Sigmoid colon (tissue), 7 donors: ENCODE measurements around the gene MOB1B. TPM values are rescaled to one million over a fixed set of nuclear protein-coding genes. Genes with fewer than 3 reads are reported as not detected.
"Not testable (repeated sequence)": the region's sequence is repeated elsewhere in the genome, so short reads cannot be mapped to it uniquely, and the experiment has no call there.

Experiments used
- DNase-seq: peaks from one replicate; pipeline ENCODE4 v3.0.0-alpha.2; 2019
- H3K27ac ChIP-seq, 4 donors: fragments of 200-600 bp; sonication (generic); one replicate each; pipeline ENCODE4 v1.5.1; 2016 to 2019; ENCODE audit warnings: mild to moderate bottlenecking in 1 of 4
- H3K27me3 ChIP-seq, 3 donors: fragments of 200-600 bp; sonication (generic); one replicate each; pipeline ENCODE4 v1.5.1; 2019; ENCODE audit warnings: mild to moderate bottlenecking in 1 of 3
- H3K36me3 ChIP-seq, 4 donors: fragments of 200-600 bp; sonication (generic); one replicate each; pipeline ENCODE4 v1.5.1; 2016 to 2019
- H3K4me1 ChIP-seq, 4 donors: fragments of 200-600 bp; sonication (generic); one replicate each; pipeline ENCODE4 v1.5.1; 2017 to 2019
- H3K4me3 ChIP-seq, 4 donors: fragments of 200-600 bp; sonication (generic); one replicate each; pipeline ENCODE4 v1.5.1; 2017 to 2019; ENCODE audit warnings: mild to moderate bottlenecking in 2 of 4, moderate library complexity in 1 of 4
- H3K9me3 ChIP-seq, 4 donors: fragments of 200-600 bp in 3 of 4; sonication (generic) in 3 of 4; one replicate each; pipeline versions ENCODE4 v1.5.1 to v1.6.1; 2013 to 2019
- EP300 ChIP-seq, 4 donors: sonication (generic); formaldehyde crosslinking; IDR thresholded peaks; one replicate each; pipeline ENCODE4 v1.6.1; 2017; ENCODE audit warnings: antibody characterized with exemption in 4 of 4
- POLR2A ChIP-seq, 2 donors: fragments of 450-650 bp; IDR thresholded peaks; one replicate each; pipeline ENCODE4 v1.6.1; 2016; ENCODE audit warnings: antibody characterized with exemption in 2 of 2, mild to moderate bottlenecking in 2 of 2, moderate library complexity in 2 of 2
- POLR2AphosphoS5 ChIP-seq, 4 donors: sonication (generic); formaldehyde crosslinking; IDR thresholded peaks; one replicate each; pipeline ENCODE4 v1.6.1; 2017; ENCODE audit warnings: antibody characterized with exemption in 4 of 4
- WGBS, 2 donors: extraction: QIAGEN DNeasy Blood & Tissue Kit; methylation state at CpG; one replicate each; pipeline ENCODE4 v1.1.7; 2013; 5-methylcytosine and 5-hydroxymethylcytosine counted together
- intact Hi-C: fragments of 100-400 bp; cut with DNase I; formaldehyde crosslinking; loops from one replicate; pipeline ENCODE4 v1.15.1; 2023
- polyA plus RNA-seq, 3 donors: library from polyadenylated mRNA; stranded (reverse); fragments of 200-250 nt; gene quantifications; one replicate each; pipeline ENCODE4 v1.2.3, GENCODE V29; 2013
- total RNA-seq, 4 donors: library from RNA; depleted of rRNA; stranded (reverse); fragments of >200 nt; gene quantifications; one replicate each; pipeline ENCODE4 v1.1.0, GENCODE V29; 2016
- TF ChIP-seq, protein P1 (sequence below), 4 experiments: fragments of 450-650 bp in 3 of 4; fragments of 200-600 bp in 1 of 4; IDR thresholded peaks; one replicate each; pipeline ENCODE4 v1.5.1; 2016 to 2019; ENCODE audit warnings: antibody characterized with exemption in 4 of 4, mild to moderate bottlenecking in 3 of 4, moderate library complexity in 2 of 4
- donor health status: healthy with polysubstance abuse.
- donor health status: Bipolar disorder and iron deficiency.
- donor health status: healthy.

MOB1B gene
- total and polyA plus RNA-seq, 7 donors: 3.0 to 21.7 (median 15.7) TPM

DNA sequence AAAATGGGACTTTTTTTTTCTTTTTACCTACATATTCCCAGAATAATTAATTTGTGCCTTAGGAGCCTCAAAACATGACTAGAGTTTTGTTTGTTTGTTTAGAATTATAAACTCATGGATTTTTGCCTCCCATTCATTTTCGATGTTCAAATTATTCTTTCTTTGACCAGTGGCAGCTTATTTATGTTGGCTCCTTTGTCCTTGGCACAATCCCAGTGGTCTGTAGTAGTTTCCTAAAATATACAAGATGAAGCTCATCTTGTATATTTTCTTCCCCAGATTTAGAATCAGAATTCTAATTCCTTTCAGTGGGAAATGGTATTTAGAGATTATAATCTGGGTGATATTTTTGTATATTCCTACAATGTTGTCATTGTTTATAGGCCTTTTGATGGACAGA lies 118.4 kb downstream of the MOB1B start:
- Histone ChIP-seq H3K4me1 (peaks cover 0 to 11% (median 5%) of the 10 kb centered on the region in 4 donors), H3K9me3 (no peaks in the 10 kb centered on the region), H3K27ac (no peak overlapping the region), H3K4me3 (no peak overlapping the region), H3K27me3 (no peaks in the 10 kb centered on the region), H3K36me3 (no peaks in the 10 kb centered on the region)
- 72 to 81% methylated on average over 1 of the region's 1 CpG for WGBS, 2 donors
- intact Hi-C loops: no loop called here
- no peak for TF ChIP-seq POLR2A (IDR thresholded peaks at IDR 0.05)
- TF ChIP-seq, protein P1, sequence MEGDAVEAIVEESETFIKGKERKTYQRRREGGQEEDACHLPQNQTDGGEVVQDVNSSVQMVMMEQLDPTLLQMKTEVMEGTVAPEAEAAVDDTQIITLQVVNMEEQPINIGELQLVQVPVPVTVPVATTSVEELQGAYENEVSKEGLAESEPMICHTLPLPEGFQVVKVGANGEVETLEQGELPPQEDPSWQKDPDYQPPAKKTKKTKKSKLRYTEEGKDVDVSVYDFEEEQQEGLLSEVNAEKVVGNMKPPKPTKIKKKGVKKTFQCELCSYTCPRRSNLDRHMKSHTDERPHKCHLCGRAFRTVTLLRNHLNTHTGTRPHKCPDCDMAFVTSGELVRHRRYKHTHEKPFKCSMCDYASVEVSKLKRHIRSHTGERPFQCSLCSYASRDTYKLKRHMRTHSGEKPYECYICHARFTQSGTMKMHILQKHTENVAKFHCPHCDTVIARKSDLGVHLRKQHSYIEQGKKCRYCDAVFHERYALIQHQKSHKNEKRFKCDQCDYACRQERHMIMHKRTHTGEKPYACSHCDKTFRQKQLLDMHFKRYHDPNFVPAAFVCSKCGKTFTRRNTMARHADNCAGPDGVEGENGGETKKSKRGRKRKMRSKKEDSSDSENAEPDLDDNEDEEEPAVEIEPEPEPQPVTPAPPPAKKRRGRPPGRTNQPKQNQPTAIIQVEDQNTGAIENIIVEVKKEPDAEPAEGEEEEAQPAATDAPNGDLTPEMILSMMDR (IDR thresholded peaks at IDR 0.05): no peak
- TF ChIP-seq EP300 (IDR thresholded peaks at IDR 0.05): no peak
- no peak for TF ChIP-seq POLR2AphosphoS5 (IDR thresholded peaks at IDR 0.05)
- DNase-seq: no peak

DNA sequence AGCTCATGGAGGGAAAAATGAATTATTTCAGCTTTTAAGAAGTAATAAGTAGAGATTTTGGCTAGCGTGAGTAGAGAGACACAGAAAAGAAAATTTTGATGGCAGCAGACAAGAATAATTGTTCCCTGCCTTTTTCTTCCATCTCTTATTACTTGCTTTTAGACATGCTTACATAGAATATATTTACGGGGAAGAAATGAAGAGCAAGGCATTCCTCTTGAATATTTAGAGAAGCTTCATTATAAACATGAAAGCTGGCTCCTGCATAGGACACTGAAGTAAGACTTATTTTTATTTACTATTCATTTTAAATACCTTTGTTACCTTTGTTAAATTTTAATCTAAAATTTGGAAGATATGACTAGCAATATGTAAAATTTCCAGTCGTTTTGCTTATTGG lies 123.5 kb downstream of the MOB1B start:
- DNase-seq: no peak
- H3K4me1 ChIP-seq: peaks cover 0 to 20% (median 11%) of the 10 kb centered on the region in 4 donors
- H3K36me3 ChIP-seq: peaks cover 0 to 28% (median 0%) of the 10 kb centered on the region in 4 donors
- no peak for TF ChIP-seq POLR2AphosphoS5 (IDR thresholded peaks at IDR 0.05)
- no peak for TF ChIP-seq POLR2A (IDR thresholded peaks at IDR 0.05)
- no peak for TF ChIP-seq EP300 (IDR thresholded peaks at IDR 0.05)
- TF ChIP-seq, protein P1 (IDR thresholded peaks at IDR 0.05): no peak
- H3K4me3 ChIP-seq: no peak overlapping the region
- 66 to 88% methylated on average over 3 of the region's 3 CpGs for WGBS, 2 donors
- H3K9me3 ChIP-seq: no peaks in the 10 kb centered on the region
- H3K27me3 ChIP-seq: no peaks in the 10 kb centered on the region
- H3K27ac ChIP-seq: no peak overlapping the region
- intact Hi-C loops: no loop called here

DNA sequence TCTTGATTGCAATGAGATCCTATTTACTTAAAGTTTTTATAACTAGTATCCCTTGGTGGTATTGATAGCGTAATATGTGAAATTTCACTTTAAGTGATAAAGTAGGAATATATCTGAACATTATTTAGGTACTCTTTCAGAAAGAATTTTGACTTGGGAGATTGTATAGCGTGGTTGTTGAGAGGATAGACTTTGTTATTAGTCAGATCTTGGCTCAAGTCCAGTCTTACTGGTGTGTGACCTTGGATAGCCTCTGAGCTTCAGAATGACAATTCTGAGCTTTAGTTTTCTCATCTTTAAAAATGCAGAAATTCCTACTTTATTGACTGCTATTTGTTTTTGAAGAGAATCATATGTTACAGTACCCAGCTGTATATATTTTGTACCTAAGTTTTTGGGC lies 123.9 kb downstream of the MOB1B start:
- Histone ChIP-seq H3K27ac (no peak overlapping the region), H3K36me3 (peaks cover 0 to 33% (median 0%) of the 10 kb centered on the region in 4 donors), H3K27me3 (no peaks in the 10 kb centered on the region), H3K4me1 (peaks cover 0 to 20% (median 11%) of the 10 kb centered on the region in 4 donors), H3K4me3 (no peak overlapping the region), H3K9me3 (no peaks in the 10 kb centered on the region)
- WGBS, 2 donors: 62 to 68% methylated on average over 2 of the region's 2 CpGs
- no peak for DNase-seq
- intact Hi-C loops: no loop called here
- no peak for TF ChIP-seq EP300 (IDR thresholded peaks at IDR 0.05)
- TF ChIP-seq POLR2A (IDR thresholded peaks at IDR 0.05): no peak
- TF ChIP-seq, protein P1 (IDR thresholded peaks at IDR 0.05): no peak
- TF ChIP-seq POLR2AphosphoS5 (IDR thresholded peaks at IDR 0.05): no peak

DNA sequence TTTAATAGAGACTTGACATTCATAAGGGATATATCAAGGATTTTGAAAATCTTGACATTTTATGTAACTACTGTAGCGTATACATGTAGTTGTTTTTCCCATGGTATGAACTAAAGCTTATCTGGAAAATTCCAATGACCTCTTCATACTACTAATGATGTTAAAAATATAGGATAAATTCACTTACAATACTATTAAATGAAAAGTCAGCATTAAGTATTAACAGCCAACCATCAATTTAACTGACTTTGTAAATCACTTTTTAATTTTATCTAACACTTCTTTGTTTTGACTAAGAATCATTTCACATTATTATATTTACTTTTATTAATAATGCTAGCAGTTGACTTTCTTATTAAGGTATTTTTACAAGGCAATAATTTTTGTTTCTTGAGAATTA lies 125.4 kb downstream of the MOB1B start:
- Histone ChIP-seq H3K9me3 (no peaks in the 10 kb centered on the region), H3K4me3 (no peak overlapping the region), H3K4me1 (peaks cover 0 to 20% (median 11%) of the 10 kb centered on the region in 4 donors), H3K36me3 (peaks cover 0 to 48% (median 0%) of the 10 kb centered on the region in 4 donors), H3K27me3 (no peaks in the 10 kb centered on the region), H3K27ac (no peak overlapping the region)
- WGBS, 2 donors: 100% methylated on average over 1 of the region's 1 CpG
- intact Hi-C loops: no loop called here
- DNase-seq: no peak
- TF ChIP-seq, protein P1 (IDR thresholded peaks at IDR 0.05): no peak
- TF ChIP-seq POLR2AphosphoS5 (IDR thresholded peaks at IDR 0.05) (no peak), EP300 (IDR thresholded peaks at IDR 0.05) (no peak), POLR2A (IDR thresholded peaks at IDR 0.05) (no peak)

DNA sequence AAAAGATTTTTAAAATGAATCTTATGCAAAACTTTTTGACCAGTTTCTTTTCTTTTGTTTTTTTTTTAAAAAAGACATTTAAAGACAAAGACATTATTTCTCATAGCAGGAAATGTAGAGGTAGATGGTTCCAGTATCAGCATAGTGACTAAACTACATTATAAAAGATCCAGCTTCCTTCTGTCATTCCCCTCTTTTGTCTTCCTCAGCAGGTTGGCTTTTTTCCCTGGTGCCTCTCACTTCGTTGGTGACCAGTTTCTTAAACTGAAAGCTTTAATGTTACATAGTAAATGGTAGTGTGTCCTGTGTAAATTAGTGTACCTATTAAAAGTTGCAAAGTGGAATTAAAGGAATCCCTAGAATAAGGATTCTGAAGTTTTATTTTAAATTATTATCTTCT lies 127.3 kb downstream of the MOB1B start:
- 59 to 74% methylated on average over 1 of the region's 1 CpG for WGBS, 2 donors
- no peak for DNase-seq
- Histone ChIP-seq H3K27ac (no peak overlapping the region), H3K9me3 (no peaks in the 10 kb centered on the region), H3K4me1 (peaks cover 0 to 19% (median 11%) of the 10 kb centered on the region in 4 donors), H3K27me3 (no peaks in the 10 kb centered on the region), H3K4me3 (no peak overlapping the region), H3K36me3 (peaks cover 0 to 55% (median 0%) of the 10 kb centered on the region in 4 donors)
- TF ChIP-seq, protein P1 (IDR thresholded peaks at IDR 0.05): no peak
- TF ChIP-seq POLR2AphosphoS5 (IDR thresholded peaks at IDR 0.05) (no peak), EP300 (IDR thresholded peaks at IDR 0.05) (no peak)
- intact Hi-C loops: no loop called here

GRCh38 chr4:71032106-71032505 lies 129.9 kb downstream of the MOB1B start:
- H3K36me3 ChIP-seq: peaks cover 0 to 64% (median 0%) of the 10 kb centered on the region in 4 donors
- H3K27ac ChIP-seq, H3K4me1 ChIP-seq, H3K27me3 ChIP-seq, H3K9me3 ChIP-seq, DNase-seq, intact Hi-C loops, H3K4me3 ChIP-seq: not testable (repeated sequence)
- 88 to 95% methylated on average over 10 of the region's 10 CpGs for WGBS, 2 donors
